H9 (cell line): Measurements from ENCODE around the gene MTERF4. TPM values are rescaled to one million over a fixed set of nuclear protein-coding genes. Genes with fewer than 3 reads are reported as not detected.

Experiments
- DNase-seq: peaks from one replicate; pipeline ENCODE4 v3.0.0-alpha.2; 2017
- H2AFZ ChIP-seq: one replicate; pipeline ENCODE4 v1.6.1; 2013; ENCODE audit warnings: mild to moderate bottlenecking, low read length, control low read depth, moderate library complexity
- H2AK5ac ChIP-seq: 2 replicates; pipeline ENCODE4 v1.6.1; 2013; ENCODE audit warnings: low read length, control low read depth, mixed read lengths; ENCODE audit not compliant: insufficient read length
- H2BK120ac ChIP-seq: one replicate; pipeline ENCODE4 v1.6.1; 2013; ENCODE audit warnings: low read depth, mild to moderate bottlenecking, low read length, control low read depth, inconsistent platforms; ENCODE audit not compliant: poor library complexity, severe bottlenecking
- H2BK12ac ChIP-seq: 2 replicates; pipeline ENCODE4 v1.6.1; 2013; ENCODE audit warnings: low read length, control low read depth, mixed read lengths, low read depth; ENCODE audit not compliant: insufficient read length
- H2BK15ac ChIP-seq: 2 replicates; pipeline ENCODE4 v1.6.1; 2013; ENCODE audit warnings: low read depth, low read length, control low read depth
- H2BK20ac ChIP-seq: one replicate; pipeline ENCODE4 v1.6.1; 2013; ENCODE audit warnings: low read depth, mild to moderate bottlenecking, low read length, control low read depth, inconsistent platforms; ENCODE audit not compliant: poor library complexity, severe bottlenecking
- H2BK5ac ChIP-seq: 2 replicates; pipeline ENCODE4 v1.6.1; 2013; ENCODE audit warnings: low read length, control low read depth, mixed read lengths; ENCODE audit not compliant: insufficient read length
- H3K14ac ChIP-seq: 2 replicates; pipeline ENCODE4 v1.6.1; 2013; ENCODE audit warnings: low read length, control low read depth; ENCODE audit not compliant: insufficient read depth
- H3K18ac ChIP-seq: 2 replicates; pipeline ENCODE4 v1.6.1; 2013; ENCODE audit warnings: low read depth, mild to moderate bottlenecking, mixed read lengths, low read length, control low read depth; ENCODE audit not compliant: insufficient read length
- H3K23ac ChIP-seq: 2 replicates; pipeline ENCODE4 v1.6.1; 2013; ENCODE audit warnings: low read length, control low read depth, mixed read lengths, low read depth; ENCODE audit not compliant: insufficient read length
- H3K23me2 ChIP-seq: 2 replicates; pipeline ENCODE4 v1.6.1; 2013; ENCODE audit warnings: low read depth, mild to moderate bottlenecking, mixed read lengths, low read length, control low read depth; ENCODE audit not compliant: insufficient read length, poor library complexity, severe bottlenecking
- H3K27ac ChIP-seq: 2 replicates; pipeline ENCODE4 v1.5.1; 2013; ENCODE audit warnings: low read length, control low read depth, mixed read lengths, low read depth; ENCODE audit not compliant: insufficient read length
- H3K27me3 ChIP-seq: 2 replicates; pipeline ENCODE4 v1.6.1; 2013; ENCODE audit warnings: low read length, control low read depth, inconsistent platforms; ENCODE audit not compliant: insufficient read depth
- H3K4ac ChIP-seq: 2 replicates; pipeline ENCODE4 v1.6.1; 2013; ENCODE audit warnings: low read depth, mild to moderate bottlenecking, control low read depth, inconsistent platforms, low read length, moderate library complexity
- H3K4me1 ChIP-seq: 2 replicates; pipeline ENCODE4 v1.6.1; 2013; ENCODE audit warnings: low read length, control low read depth, inconsistent platforms; ENCODE audit not compliant: insufficient read depth
- H3K4me2 ChIP-seq: 2 replicates; pipeline ENCODE4 v1.6.1; 2013; ENCODE audit warnings: low read length, control low read depth, mixed read lengths; ENCODE audit not compliant: insufficient read length, insufficient read depth
- H3K56ac ChIP-seq: 2 replicates; pipeline ENCODE4 v1.6.1; 2013; ENCODE audit warnings: low read depth, mild to moderate bottlenecking, mixed read lengths, low read length, control low read depth; ENCODE audit not compliant: insufficient read length
- H3K79me1 ChIP-seq: 2 replicates; pipeline ENCODE4 v1.6.1; 2013; ENCODE audit warnings: low read depth, mild to moderate bottlenecking, moderate library complexity, low read length, control low read depth, inconsistent platforms; ENCODE audit not compliant: insufficient read depth, poor library complexity, severe bottlenecking
- H3K79me2 ChIP-seq: 2 replicates; pipeline ENCODE4 v1.6.1; 2013; ENCODE audit warnings: low read length, control low read depth, inconsistent platforms; ENCODE audit not compliant: insufficient read depth
- H3K9ac ChIP-seq: 2 replicates; pipeline ENCODE4 v1.6.1; 2013; ENCODE audit warnings: low read length, control low read depth, mixed read lengths; ENCODE audit not compliant: insufficient read length; ENCODE audit errors: extremely low read depth
- H3K9me3 ChIP-seq: one replicate; pipeline ENCODE4 v1.6.1; 2013; ENCODE audit warnings: low read depth, low read length, inconsistent platforms; ENCODE audit not compliant: control insufficient read depth
- H3T11ph ChIP-seq: one replicate; pipeline ENCODE4 v1.6.1; 2013; ENCODE audit warnings: mild to moderate bottlenecking, low read length, control low read depth, inconsistent platforms
- H4K20me1 ChIP-seq: one replicate; pipeline ENCODE4 v1.6.1; 2013; ENCODE audit not compliant: control insufficient read depth, insufficient read length, insufficient read depth
- H4K5ac ChIP-seq: 2 replicates; pipeline ENCODE4 v1.6.1; 2013; ENCODE audit warnings: low read depth, mild to moderate bottlenecking, mixed read lengths, low read length, control low read depth; ENCODE audit not compliant: insufficient read length
- H4K8ac ChIP-seq: replicated peaks from 2 replicates; pipeline ENCODE4 v1.6.1; 2013; ENCODE audit warnings: low read length, control low read depth, mixed read lengths, low read depth; ENCODE audit not compliant: insufficient read length
- H4K91ac ChIP-seq: 2 replicates; pipeline ENCODE4 v1.6.1; 2013; ENCODE audit warnings: low read depth, mild to moderate bottlenecking, moderate library complexity, mixed read lengths, low read length, control low read depth; ENCODE audit not compliant: insufficient read length
- H3K27ac Mint-ChIP-seq, 3 experiments: 2 replicates in 2 of 3; 3 replicates in 1 of 3; pipeline ENCODE4 v1.8.0; 2020 to 2021; ENCODE audit warnings: mixed read lengths in 3 of 3, mild to moderate bottlenecking in 1 of 3, moderate library complexity in 1 of 3
- H3K27me3 Mint-ChIP-seq: 2 replicates; pipeline ENCODE4 v1.8.0; 2021; ENCODE audit warnings: low read depth, mild to moderate bottlenecking, moderate library complexity, mixed read lengths
- H3K36me3 Mint-ChIP-seq, 3 experiments: 2 replicates in 2 of 3; 3 replicates in 1 of 3; pipeline ENCODE4 v1.8.0; 2020 to 2021; ENCODE audit warnings: low read depth in 3 of 3, mixed read lengths in 3 of 3; ENCODE audit not compliant: insufficient read depth in 1 of 3
- H3K4me1 Mint-ChIP-seq, 2 experiments: 2 replicates each; pipeline ENCODE4 v1.8.0; 2020; ENCODE audit warnings: mixed read lengths in 2 of 2
- H3K4me3 Mint-ChIP-seq, 2 experiments: 2 replicates in 1 of 2; 3 replicates in 1 of 2; pipeline ENCODE4 v1.8.0; 2020 to 2021; ENCODE audit warnings: mild to moderate bottlenecking in 2 of 2, mixed read lengths in 2 of 2, moderate library complexity in 1 of 2
- H3K9me3 Mint-ChIP-seq, 2 experiments: 2 replicates in 1 of 2; 3 replicates in 1 of 2; pipeline ENCODE4 v1.8.0; 2020; ENCODE audit warnings: mild to moderate bottlenecking in 2 of 2, mixed read lengths in 2 of 2, moderate library complexity in 1 of 2
- CTCF ChIP-seq: fragments of 200-600 bp; sonication (generic); conservative IDR thresholded peaks from 3 replicates; pipeline ENCODE4 v1.8.0; 2021; ENCODE audit warnings: antibody characterized with exemption, mild to moderate bottlenecking
- WGBS: extraction: QIAGEN DNeasy Blood & Tissue Kit; methylation state at CpG from one replicate; pipeline ENCODE4 v1.1.7; 2013; ENCODE audit warnings: missing lambda C conversion rate, low lambda C conversion rate, mixed read lengths; ENCODE audit not compliant: insufficient read length; ENCODE audit errors: extremely low coverage; 5-methylcytosine and 5-hydroxymethylcytosine counted together
- total RNA-seq: library from RNA; stranded (reverse); gene quantifications from 2 replicates; pipeline ENCODE4 v1.2.1, GENCODE V29; 2021

MTERF4 gene
- total RNA-seq, 1 experiment from 2014 or later = 35.0 TPM

DNA sequence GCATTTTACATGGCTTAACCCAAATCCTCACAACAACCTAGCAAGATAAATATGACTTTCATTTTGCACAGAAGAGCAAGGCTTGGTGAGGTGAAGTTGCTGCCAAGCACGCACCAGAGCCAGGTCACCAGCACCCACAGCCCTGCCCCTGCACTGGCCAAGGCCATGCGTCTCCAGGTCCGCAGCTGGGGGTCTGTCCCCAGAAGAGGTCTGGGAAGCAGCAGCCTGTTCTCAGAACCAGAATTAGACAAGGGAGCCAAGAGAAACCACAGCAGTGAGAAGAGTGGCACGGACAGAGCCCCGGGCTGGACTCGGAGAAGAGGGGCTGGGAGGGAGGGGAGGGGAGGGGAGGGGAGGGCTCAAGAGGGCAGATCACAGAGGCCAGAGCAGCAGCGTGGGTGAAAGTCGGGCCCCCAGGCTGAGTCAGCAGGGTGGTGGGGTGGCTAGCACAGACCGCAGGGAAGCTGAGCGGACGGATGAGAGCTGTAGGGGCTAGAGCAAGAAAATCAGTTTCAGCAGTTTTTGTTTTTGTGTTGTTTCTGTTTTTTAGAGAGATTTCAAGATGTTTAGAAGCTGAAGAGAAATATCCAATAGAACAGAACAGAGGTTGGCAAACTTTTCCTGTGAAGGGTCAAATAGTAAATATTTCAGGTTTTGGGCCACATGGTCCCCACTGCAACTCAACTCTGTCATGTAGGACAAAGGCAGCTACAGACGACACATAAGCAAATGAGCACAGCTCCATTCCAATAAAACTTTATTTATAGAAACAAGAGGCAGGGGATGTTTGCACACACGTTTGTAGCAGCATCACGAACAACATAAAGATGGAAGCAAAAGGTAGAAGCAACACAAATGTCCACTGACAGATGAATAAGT, 7.4 kb upstream of the MTERF4 start:
- DNase-seq = no peak
- H3K23me2 ChIP-seq = no peaks in the 10 kb centered on the region
- no peak overlapping the region for H2AK5ac ChIP-seq
- H3K56ac ChIP-seq = no peak overlapping the region
- no peak overlapping the region for H4K8ac ChIP-seq
- H3T11ph ChIP-seq = no peak overlapping the region
- no peak overlapping the region for H2BK12ac ChIP-seq
- no peaks in the 10 kb centered on the region for H3K27me3 ChIP-seq
- H3K4me1 ChIP-seq = no peaks in the 10 kb centered on the region
- Mint-ChIP-seq H3K9me3 (no peaks in the 10 kb centered on the region), H3K27me3 (no peaks in the 10 kb centered on the region), H3K4me1 (no peaks in the 10 kb centered on the region), H3K27ac (peak overlapping the region in 2 of 3 experiments; percentile 33 to 49; a peak in 1 of 7 replicates), H3K36me3 (peaks cover 3 to 41% (median 28%) of the 10 kb centered on the region in 3 experiments; a peak in 6 of 7 replicates), H3K4me3 (no peak overlapping the region)
- H3K27ac ChIP-seq = no peak overlapping the region
- H2BK15ac ChIP-seq = no peak overlapping the region
- no peaks in the 10 kb centered on the region for H3K9me3 ChIP-seq
- no peak overlapping the region for H2BK20ac ChIP-seq
- H3K79me1 ChIP-seq = no peaks in the 10 kb centered on the region
- no peak overlapping the region for H3K4me2 ChIP-seq
- H3K9ac ChIP-seq = no peak overlapping the region
- no peak overlapping the region for H3K14ac ChIP-seq
- WGBS = no CpG with 5 or more reads among the region's 14 CpGs
- H2AFZ ChIP-seq = no peak overlapping the region
- H3K79me2 ChIP-seq = no peaks in the 10 kb centered on the region
- H4K91ac ChIP-seq = no peak overlapping the region
- no peaks in the 10 kb centered on the region for H4K20me1 ChIP-seq
- H2BK120ac ChIP-seq = no peak overlapping the region
- no peak for TF ChIP-seq CTCF
- H4K5ac ChIP-seq = no peak overlapping the region
- no peak overlapping the region for H2BK5ac ChIP-seq
- no peak overlapping the region for H3K23ac ChIP-seq
- H3K18ac ChIP-seq = no peak overlapping the region
- no peak overlapping the region for H3K4ac ChIP-seq
